Bronchial epithelial cell (primary cell): ENCODE measurements around the gene ZNF300. TPM values are rescaled to one million over a fixed set of nuclear protein-coding genes. Genes with fewer than 3 reads are reported as not detected.

Experiments
- DNase-seq: peaks from one replicate; pipeline ENCODE4 v3.0.0-alpha.2; 2010; ENCODE audit warnings: low read depth
- FAIRE-seq: peaks from 2 replicates; lab custom pipeline; 2011; peaks lifted over from hg19 to GRCh38; lab: Jason Lieb, UNC
- H3K27me3 ChIP-seq: 2 replicates; pipeline ENCODE4 v1.5.1; 2011; ENCODE audit warnings: low read length; ENCODE audit not compliant: control insufficient read depth, insufficient read depth
- H3K36me3 ChIP-seq: 2 replicates; pipeline ENCODE4 v1.5.1; 2011; ENCODE audit warnings: low read length; ENCODE audit not compliant: control insufficient read depth, insufficient read depth
- H3K4me3 ChIP-seq: 2 replicates; pipeline ENCODE4 v1.5.1; 2011; ENCODE audit warnings: mild to moderate bottlenecking, low read depth, low read length, control low read depth
- total RNA-seq: library from RNA; depleted of rRNA; stranded (reverse); fragments of >200 nt; gene quantifications from 2 replicates; pipeline ENCODE4 v1.2.1, GENCODE V29; 2014
- TF ChIP-seq, protein P1 (sequence below): IDR thresholded peaks from 2 replicates; pipeline ENCODE4 v1.5.1; 2011; ENCODE audit warnings: mild to moderate bottlenecking, moderate library complexity, low read length, control low read depth, inconsistent platforms; ENCODE audit not compliant: insufficient read depth, severe bottlenecking

Gene ZNF300
- total RNA-seq, 1 donor from 2014 or later, result 4.7 TPM

DNA sequence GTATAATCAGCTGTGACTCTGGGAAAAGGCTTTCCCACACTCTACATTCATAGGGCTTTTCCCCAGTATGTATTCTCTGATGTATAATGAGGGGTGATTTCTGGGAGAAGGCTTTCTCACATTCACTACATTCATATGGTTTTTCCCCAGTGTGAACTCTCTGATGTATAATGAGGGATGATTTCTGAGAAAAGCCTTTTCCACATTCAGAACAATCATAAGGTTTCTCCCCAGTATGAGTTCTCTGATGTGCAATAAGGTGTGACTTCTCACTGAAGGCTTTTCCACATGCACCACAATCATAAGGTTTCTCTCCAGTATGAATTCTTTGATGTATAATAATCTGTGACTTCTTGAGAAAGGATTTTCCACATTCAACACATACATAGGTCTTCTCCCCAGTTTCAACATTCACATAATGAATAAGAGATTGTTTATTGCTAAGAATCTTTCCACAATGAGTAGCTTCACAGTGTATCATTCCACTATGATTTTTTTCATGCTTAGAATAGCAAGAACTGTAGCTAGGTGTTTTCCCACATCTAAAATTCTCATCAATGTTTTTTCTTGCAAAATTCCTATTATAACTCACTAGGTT lies 26.7 kb upstream of the ZNF300 start:
- no peaks in the 10 kb centered on the region for H3K36me3 ChIP-seq
- DNase-seq, result no peak
- TF ChIP-seq, protein P1, sequence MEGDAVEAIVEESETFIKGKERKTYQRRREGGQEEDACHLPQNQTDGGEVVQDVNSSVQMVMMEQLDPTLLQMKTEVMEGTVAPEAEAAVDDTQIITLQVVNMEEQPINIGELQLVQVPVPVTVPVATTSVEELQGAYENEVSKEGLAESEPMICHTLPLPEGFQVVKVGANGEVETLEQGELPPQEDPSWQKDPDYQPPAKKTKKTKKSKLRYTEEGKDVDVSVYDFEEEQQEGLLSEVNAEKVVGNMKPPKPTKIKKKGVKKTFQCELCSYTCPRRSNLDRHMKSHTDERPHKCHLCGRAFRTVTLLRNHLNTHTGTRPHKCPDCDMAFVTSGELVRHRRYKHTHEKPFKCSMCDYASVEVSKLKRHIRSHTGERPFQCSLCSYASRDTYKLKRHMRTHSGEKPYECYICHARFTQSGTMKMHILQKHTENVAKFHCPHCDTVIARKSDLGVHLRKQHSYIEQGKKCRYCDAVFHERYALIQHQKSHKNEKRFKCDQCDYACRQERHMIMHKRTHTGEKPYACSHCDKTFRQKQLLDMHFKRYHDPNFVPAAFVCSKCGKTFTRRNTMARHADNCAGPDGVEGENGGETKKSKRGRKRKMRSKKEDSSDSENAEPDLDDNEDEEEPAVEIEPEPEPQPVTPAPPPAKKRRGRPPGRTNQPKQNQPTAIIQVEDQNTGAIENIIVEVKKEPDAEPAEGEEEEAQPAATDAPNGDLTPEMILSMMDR, result no peak
- H3K4me3 ChIP-seq, result no peak overlapping the region
- H3K27me3 ChIP-seq, result no peaks in the 10 kb centered on the region
- FAIRE-seq, result no peak

DNA sequence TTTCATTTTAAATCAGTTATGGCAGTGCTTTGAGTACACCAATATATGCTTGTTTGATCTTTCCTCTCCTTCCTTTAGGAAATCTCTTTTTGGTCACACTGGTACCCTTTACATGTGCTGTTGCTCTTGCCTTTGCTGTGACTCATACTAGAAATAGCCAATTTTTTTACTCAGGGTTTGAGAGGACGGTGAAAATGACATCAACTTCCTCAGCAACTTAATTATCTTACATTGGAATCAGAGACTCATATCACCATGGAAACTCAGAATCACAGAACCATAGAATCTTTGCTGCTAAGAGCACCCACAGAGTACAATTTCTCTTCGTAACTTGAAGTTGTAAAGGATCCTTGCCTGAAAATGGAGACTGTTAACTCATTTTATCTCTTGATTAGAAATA lies 13.8 kb upstream of the ZNF300 start:
- DNase-seq, result no peak
- Histone ChIP-seq H3K4me3 (no peak overlapping the region), H3K27me3 (no peaks in the 10 kb centered on the region), H3K36me3 (no peaks in the 10 kb centered on the region)
- no peak for FAIRE-seq
- TF ChIP-seq, protein P1, result no peak

DNA sequence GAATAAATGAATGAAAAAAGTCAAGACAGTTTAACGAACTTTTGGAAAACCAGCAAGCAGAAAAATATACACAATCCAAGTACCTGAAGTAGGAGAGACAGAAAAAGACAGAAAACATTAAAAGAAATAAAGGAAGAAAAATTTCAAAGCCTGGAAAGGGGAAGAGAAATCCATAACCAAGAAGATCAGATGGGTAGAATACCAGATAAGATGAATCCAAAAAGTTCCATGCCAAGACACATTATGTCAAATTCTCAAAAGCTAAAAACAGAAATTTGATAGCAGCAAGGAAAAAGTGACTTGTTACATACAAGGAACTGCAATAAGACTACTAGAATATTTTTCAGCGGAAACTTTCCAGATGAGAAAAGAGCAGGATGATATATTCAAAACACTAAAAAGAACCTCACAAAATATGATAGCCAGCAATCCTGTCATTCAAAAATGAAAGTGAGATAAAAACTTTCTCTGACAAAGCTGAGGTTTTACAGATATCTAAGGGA lies 7.6 kb upstream of the ZNF300 start:
- H3K36me3 ChIP-seq, result no peaks in the 10 kb centered on the region
- no peaks in the 10 kb centered on the region for H3K27me3 ChIP-seq
- H3K4me3 ChIP-seq, result no peak overlapping the region
- FAIRE-seq (no peak), DNase-seq (no peak)
- TF ChIP-seq, protein P1, result no peak

DNA sequence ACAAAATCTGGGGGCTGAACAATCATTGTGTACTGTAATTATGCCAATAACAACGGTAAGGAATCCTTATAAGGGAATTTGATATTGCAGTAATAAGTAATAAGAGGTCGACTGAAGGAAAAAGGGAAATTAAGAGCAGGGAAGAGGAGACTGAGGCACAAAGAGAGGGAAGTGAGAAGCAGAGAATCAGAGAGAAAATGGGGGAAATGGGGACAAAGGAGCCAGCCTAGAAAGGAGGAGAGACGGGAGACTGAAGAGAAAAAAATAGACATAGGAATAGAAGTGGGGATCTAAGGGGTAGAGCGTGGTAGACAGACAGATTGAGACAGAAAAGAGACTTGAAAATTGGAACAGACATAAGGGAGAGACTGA lies 518 bp upstream of the ZNF300 start:
- Histone ChIP-seq H3K27me3 (no peaks in the 10 kb centered on the region), H3K4me3 (peak overlapping the region; percentile 47), H3K36me3 (no peaks in the 10 kb centered on the region)
- no peak for FAIRE-seq
- TF ChIP-seq, protein P1, result no peak
- DNase-seq, result no peak

DNA sequence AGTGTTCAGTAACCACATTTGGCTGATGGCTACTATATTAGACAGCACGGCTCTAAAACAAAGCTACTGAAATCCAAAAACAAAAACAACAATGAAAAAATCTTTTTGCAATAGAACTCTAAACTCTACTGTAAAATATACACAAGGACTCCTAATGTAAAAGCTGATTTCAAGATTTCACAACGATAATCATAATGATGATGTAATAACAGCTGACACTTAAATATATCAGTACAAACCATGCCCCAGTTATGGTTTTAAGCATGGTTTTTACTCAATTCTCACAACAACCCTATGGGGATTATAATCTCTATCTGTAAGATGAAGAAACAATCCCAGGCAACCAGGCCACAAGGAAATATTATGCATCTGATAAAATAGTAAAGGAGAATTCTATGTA lies 3.3 kb downstream of the ZNF300 start:
- H3K4me3 ChIP-seq, result no peak overlapping the region
- FAIRE-seq (no peak), DNase-seq (no peak)
- H3K36me3 ChIP-seq, result peaks cover 2% of the 10 kb centered on the region
- H3K27me3 ChIP-seq, result no peaks in the 10 kb centered on the region
- TF ChIP-seq, protein P1, result no peak
